Measurements from ENCODE around the gene SLC20A1.

- TF ChIP-seq, protein P1, sequence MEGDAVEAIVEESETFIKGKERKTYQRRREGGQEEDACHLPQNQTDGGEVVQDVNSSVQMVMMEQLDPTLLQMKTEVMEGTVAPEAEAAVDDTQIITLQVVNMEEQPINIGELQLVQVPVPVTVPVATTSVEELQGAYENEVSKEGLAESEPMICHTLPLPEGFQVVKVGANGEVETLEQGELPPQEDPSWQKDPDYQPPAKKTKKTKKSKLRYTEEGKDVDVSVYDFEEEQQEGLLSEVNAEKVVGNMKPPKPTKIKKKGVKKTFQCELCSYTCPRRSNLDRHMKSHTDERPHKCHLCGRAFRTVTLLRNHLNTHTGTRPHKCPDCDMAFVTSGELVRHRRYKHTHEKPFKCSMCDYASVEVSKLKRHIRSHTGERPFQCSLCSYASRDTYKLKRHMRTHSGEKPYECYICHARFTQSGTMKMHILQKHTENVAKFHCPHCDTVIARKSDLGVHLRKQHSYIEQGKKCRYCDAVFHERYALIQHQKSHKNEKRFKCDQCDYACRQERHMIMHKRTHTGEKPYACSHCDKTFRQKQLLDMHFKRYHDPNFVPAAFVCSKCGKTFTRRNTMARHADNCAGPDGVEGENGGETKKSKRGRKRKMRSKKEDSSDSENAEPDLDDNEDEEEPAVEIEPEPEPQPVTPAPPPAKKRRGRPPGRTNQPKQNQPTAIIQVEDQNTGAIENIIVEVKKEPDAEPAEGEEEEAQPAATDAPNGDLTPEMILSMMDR (IDR thresholded peaks at IDR 0.05) = no peak
- TF ChIP-seq POLR2A (IDR thresholded peaks at IDR 0.05) = no peak
Measured at GRCh38 chr2:112691881-112692281, 46.1 kb downstream of the SLC20A1 start.

Data from lower leg skin (tissue), 3 donors.